Measurements from ENCODE around the gene EPHB2.

- TF ChIP-seq CTCF (IDR thresholded peaks at IDR 0.05) (no peak), POLR2A (IDR thresholded peaks at IDR 0.05) (no peak)
These were observed 35.3 kb downstream of the EPHB2 start for GRCh38 chr1:22745669-22746585.
